SK-N-SH (cell line): Measurements from ENCODE around the gene FUT4.

Experiments used
- ELF1 ChIP-seq: IDR thresholded peaks from 2 replicates; pipeline ENCODE4 v1.4.0; 2012
- EP300 ChIP-seq, 2 experiments: IDR thresholded peaks; 2 replicates each; pipeline versions ENCODE4 v1.4.0 to v1.6.1; 2012; ENCODE audit warnings: borderline replicate concordance in 1 of 2, low read depth in 1 of 2, low read length in 1 of 2
- GABPA ChIP-seq: IDR thresholded peaks from 2 replicates; pipeline ENCODE4 v1.4.0; 2012; ENCODE audit warnings: low read depth, mild to moderate bottlenecking
- GATA2 ChIP-seq: sonication (generic); formaldehyde crosslinking; IDR thresholded peaks from 2 replicates; pipeline ENCODE4 v1.5.0; 2020; ENCODE audit warnings: mild to moderate bottlenecking, missing genetic modification reagents
- MXI1 ChIP-seq: IDR thresholded peaks from 2 replicates; pipeline ENCODE4 v1.6.1; 2012; ENCODE audit warnings: mild to moderate bottlenecking, low read depth, low read length, improper control_type of control experiment
- NFIC ChIP-seq: IDR thresholded peaks from 2 replicates; pipeline ENCODE4 v1.4.0; 2012; ENCODE audit warnings: borderline replicate concordance
- NRF1 ChIP-seq: IDR thresholded peaks from 2 replicates; pipeline ENCODE4 v1.6.1; 2012; ENCODE audit warnings: low read depth, mild to moderate bottlenecking, low read length
- RAD21 ChIP-seq: IDR thresholded peaks from 2 replicates; pipeline ENCODE4 v1.6.1; 2012; ENCODE audit warnings: mild to moderate bottlenecking, low read length
- RFX5 ChIP-seq: IDR thresholded peaks from 2 replicates; pipeline ENCODE4 v1.6.1; 2012; ENCODE audit warnings: mild to moderate bottlenecking, improper control_type of control experiment, low read length
- TEAD4 ChIP-seq: IDR thresholded peaks from 2 replicates; pipeline ENCODE4 v1.4.0; 2012; ENCODE audit warnings: mild to moderate bottlenecking, borderline replicate concordance; ENCODE audit not compliant: insufficient read depth
- TF ChIP-seq, protein P1 (sequence below): fragments of 200-600 bp; sonication (generic); IDR thresholded peaks from 2 replicates; pipeline ENCODE4 v1.6.1; 2017; ENCODE audit warnings: antibody characterized with exemption, mild to moderate bottlenecking, moderate library complexity
- TF ChIP-seq, protein P2 (sequence below): IDR thresholded peaks from 2 replicates; pipeline ENCODE4 v1.4.0; 2012; ENCODE audit warnings: low read depth

DNA sequence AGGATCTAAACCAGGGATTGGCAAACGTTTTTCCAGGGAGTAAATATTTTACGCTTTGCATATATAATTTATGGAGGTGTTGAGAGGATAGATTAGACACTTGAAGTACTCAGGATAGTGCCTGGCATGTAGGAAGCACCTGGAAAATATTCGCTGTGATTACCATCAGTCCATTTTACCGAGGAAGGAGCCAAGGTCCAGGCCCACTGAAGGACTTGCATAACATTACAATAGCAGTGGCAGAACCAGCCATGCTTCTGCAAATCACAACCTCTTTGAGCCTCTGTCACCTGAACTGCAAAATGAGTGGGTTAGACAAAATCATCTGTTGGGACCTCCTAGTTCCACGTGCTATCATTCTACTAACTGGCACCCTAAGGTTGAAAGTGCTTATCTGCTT lies 5.4 kb downstream of the FUT4 start:
- TF ChIP-seq NFIC: no peak
- no peak for TF ChIP-seq GATA2 (CRISPR knock-in tag)
- TF ChIP-seq, protein P1, sequence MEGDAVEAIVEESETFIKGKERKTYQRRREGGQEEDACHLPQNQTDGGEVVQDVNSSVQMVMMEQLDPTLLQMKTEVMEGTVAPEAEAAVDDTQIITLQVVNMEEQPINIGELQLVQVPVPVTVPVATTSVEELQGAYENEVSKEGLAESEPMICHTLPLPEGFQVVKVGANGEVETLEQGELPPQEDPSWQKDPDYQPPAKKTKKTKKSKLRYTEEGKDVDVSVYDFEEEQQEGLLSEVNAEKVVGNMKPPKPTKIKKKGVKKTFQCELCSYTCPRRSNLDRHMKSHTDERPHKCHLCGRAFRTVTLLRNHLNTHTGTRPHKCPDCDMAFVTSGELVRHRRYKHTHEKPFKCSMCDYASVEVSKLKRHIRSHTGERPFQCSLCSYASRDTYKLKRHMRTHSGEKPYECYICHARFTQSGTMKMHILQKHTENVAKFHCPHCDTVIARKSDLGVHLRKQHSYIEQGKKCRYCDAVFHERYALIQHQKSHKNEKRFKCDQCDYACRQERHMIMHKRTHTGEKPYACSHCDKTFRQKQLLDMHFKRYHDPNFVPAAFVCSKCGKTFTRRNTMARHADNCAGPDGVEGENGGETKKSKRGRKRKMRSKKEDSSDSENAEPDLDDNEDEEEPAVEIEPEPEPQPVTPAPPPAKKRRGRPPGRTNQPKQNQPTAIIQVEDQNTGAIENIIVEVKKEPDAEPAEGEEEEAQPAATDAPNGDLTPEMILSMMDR: no peak
- TF ChIP-seq, protein P2, sequence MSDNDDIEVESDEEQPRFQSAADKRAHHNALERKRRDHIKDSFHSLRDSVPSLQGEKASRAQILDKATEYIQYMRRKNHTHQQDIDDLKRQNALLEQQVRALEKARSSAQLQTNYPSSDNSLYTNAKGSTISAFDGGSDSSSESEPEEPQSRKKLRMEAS: no peak
- TF ChIP-seq RAD21: no peak
- no peak for TF ChIP-seq RFX5
- no peak for TF ChIP-seq GABPA
- no peak for TF ChIP-seq NRF1
- no peak for TF ChIP-seq MXI1
- TF ChIP-seq TEAD4: no peak
- no peak for TF ChIP-seq EP300 (IDR thresholded peaks at IDR 0.05; ENCODE audit: borderline replicate concordance in 1 of 2, low read depth in 1 of 2, low read length in 1 of 2)
- TF ChIP-seq ELF1: no peak
